ENCODE results near the gene RPS6KA5.

DNA sequence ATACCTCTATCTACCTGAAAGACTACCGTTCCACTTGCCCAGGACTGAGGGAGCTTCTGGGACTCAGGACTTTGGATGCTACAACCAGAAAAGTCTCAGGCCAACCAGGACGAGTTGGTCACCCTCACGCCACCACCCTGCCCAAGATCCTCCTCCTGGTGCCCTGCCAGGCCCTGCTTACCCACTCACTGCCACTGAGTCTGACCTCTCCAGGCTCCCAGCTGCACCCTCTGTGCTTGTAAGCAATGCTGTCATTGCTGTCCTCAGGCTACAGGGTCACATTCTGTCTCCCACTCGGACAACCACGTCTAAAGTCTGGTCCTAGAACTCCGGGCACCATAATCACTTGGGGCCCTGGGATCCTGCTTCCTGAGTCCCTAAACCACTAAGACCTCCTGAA is 253.4 kb downstream of the RPS6KA5 start:
- TF ChIP-seq, protein P1, sequence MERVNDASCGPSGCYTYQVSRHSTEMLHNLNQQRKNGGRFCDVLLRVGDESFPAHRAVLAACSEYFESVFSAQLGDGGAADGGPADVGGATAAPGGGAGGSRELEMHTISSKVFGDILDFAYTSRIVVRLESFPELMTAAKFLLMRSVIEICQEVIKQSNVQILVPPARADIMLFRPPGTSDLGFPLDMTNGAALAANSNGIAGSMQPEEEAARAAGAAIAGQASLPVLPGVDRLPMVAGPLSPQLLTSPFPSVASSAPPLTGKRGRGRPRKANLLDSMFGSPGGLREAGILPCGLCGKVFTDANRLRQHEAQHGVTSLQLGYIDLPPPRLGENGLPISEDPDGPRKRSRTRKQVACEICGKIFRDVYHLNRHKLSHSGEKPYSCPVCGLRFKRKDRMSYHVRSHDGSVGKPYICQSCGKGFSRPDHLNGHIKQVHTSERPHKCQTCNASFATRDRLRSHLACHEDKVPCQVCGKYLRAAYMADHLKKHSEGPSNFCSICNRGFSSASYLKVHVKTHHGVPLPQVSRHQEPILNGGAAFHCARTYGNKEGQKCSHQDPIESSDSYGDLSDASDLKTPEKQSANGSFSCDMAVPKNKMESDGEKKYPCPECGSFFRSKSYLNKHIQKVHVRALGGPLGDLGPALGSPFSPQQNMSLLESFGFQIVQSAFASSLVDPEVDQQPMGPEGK (CRISPR knock-in tag; IDR thresholded peaks at IDR 0.05; ENCODE audit: borderline replicate concordance), result no peak
- TF ChIP-seq, protein P2, sequence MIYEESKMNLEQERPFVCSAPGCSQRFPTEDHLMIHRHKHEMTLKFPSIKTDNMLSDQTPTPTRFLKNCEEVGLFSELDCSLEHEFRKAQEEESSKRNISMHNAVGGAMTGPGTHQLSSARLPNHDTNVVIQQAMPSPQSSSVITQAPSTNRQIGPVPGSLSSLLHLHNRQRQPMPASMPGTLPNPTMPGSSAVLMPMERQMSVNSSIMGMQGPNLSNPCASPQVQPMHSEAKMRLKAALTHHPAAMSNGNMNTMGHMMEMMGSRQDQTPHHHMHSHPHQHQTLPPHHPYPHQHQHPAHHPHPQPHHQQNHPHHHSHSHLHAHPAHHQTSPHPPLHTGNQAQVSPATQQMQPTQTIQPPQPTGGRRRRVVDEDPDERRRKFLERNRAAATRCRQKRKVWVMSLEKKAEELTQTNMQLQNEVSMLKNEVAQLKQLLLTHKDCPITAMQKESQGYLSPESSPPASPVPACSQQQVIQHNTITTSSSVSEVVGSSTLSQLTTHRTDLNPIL (CRISPR knock-in tag; IDR thresholded peaks at IDR 0.05; ENCODE audit: low read depth), result no peak
- no peak for TF ChIP-seq GLIS3 (CRISPR knock-in tag; IDR thresholded peaks at IDR 0.05)
- TF ChIP-seq, protein P3, sequence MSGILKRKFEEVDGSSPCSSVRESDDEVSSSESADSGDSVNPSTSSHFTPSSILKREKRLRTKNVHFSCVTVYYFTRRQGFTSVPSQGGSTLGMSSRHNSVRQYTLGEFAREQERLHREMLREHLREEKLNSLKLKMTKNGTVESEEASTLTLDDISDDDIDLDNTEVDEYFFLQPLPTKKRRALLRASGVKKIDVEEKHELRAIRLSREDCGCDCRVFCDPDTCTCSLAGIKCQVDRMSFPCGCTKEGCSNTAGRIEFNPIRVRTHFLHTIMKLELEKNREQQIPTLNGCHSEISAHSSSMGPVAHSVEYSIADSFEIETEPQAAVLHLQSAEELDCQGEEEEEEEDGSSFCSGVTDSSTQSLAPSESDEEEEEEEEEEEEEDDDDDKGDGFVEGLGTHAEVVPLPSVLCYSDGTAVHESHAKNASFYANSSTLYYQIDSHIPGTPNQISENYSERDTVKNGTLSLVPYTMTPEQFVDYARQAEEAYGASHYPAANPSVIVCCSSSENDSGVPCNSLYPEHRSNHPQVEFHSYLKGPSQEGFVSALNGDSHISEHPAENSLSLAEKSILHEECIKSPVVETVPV (CRISPR knock-in tag; IDR thresholded peaks at IDR 0.05), result no peak
